ENCODE data around the gene DBNDD2. TPM values are rescaled to one million over a fixed set of nuclear protein-coding genes. Genes with fewer than 3 reads are reported as not detected.

Gene DBNDD2
- total RNA-seq, 1 donor from 2014 or later = 18.1 TPM

DNA sequence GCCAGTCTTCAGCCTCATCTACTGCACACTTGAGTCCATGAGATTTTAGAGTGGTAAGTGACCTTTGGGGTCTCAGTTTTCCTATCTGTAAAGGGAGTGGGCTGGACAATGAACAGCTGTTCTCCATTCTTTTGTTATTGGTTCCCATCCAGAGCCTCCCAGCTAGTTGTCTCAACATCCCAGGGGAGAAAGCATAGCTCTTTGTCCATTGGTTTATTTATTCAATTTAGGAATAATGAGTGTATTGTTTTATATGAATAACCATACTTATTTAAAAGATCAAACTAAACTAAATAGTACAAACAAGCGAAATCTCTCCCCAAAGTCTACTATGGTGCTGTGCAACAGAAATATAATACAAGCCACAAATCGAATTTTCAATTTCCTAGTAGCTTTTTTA, 21.5 kb downstream of the DBNDD2 start:
- H3K27ac Mint-ChIP-seq (ENCODE audit: unreplicated experiment) = no peak overlapping the region

DNA sequence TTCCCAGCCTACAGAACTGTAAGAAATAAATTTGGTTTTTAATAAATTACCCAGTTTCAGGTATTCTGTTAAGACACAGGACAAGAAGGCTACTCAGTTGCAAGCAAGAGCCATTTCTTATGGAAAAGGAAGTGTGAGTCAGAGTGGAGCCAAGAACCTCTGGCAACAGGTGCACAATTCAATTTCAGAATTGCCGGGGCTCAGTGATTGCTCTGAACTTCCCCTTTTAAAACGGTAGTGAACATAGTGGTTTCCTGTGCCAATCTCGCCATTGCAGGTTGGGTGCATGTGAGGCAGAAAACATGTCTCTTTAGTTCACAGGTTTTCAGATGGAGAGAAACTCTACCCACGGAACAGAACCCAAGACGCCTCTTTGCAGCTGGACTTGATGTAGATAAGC, 24.2 kb downstream of the DBNDD2 start:
- no peak overlapping the region for H3K4me3 Mint-ChIP-seq
- peaks cover 5% of the 10 kb centered on the region for H3K4me1 Mint-ChIP-seq
- peaks cover 2% of the 10 kb centered on the region for H3K36me3 Mint-ChIP-seq (ENCODE audit: low read depth)
- no peaks in the 10 kb centered on the region for H3K9me3 Mint-ChIP-seq
- DNase-seq (ENCODE audit: low read depth, low spot score) = no peak
- TF ChIP-seq, protein P1, sequence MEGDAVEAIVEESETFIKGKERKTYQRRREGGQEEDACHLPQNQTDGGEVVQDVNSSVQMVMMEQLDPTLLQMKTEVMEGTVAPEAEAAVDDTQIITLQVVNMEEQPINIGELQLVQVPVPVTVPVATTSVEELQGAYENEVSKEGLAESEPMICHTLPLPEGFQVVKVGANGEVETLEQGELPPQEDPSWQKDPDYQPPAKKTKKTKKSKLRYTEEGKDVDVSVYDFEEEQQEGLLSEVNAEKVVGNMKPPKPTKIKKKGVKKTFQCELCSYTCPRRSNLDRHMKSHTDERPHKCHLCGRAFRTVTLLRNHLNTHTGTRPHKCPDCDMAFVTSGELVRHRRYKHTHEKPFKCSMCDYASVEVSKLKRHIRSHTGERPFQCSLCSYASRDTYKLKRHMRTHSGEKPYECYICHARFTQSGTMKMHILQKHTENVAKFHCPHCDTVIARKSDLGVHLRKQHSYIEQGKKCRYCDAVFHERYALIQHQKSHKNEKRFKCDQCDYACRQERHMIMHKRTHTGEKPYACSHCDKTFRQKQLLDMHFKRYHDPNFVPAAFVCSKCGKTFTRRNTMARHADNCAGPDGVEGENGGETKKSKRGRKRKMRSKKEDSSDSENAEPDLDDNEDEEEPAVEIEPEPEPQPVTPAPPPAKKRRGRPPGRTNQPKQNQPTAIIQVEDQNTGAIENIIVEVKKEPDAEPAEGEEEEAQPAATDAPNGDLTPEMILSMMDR (conservative IDR thresholded peaks at IDR 0.05) = no peak
- H3K27ac Mint-ChIP-seq (ENCODE audit: unreplicated experiment) = no peak overlapping the region
- peaks cover 12% of the 10 kb centered on the region for H3K27me3 Mint-ChIP-seq (ENCODE audit: low read depth)

More for the DNA sequence above, 21.5 kb downstream of the DBNDD2 start:
- no peak overlapping the region for H3K4me3 Mint-ChIP-seq
- TF ChIP-seq, protein P1 (conservative IDR thresholded peaks at IDR 0.05) = no peak
- no peaks in the 10 kb centered on the region for H3K9me3 Mint-ChIP-seq
- peaks cover 5% of the 10 kb centered on the region for H3K4me1 Mint-ChIP-seq
- no peak for DNase-seq (ENCODE audit: low read depth, low spot score)
- H3K36me3 Mint-ChIP-seq (ENCODE audit: low read depth) = peaks cover 2% of the 10 kb centered on the region
- no peaks in the 10 kb centered on the region for H3K27me3 Mint-ChIP-seq (ENCODE audit: low read depth)

DNA sequence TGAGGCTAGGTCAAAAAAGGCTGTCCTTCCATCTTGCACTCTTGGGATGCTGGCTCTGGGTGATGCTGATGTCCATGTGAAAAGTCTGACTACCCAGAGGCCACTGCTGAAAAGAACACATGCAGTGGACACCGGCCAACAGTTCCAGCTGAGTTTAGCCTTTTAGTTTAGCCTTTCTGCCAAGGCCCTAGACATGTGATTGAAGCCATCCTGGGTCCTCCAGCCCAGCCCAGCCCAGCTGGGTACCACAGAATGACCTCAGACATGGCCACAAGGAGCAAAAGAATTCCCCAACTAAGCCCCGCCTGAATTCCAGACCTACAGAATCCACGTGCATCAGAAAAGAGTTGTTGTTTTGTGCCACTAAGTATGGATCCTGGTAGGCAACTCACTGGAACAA, 25.2 kb downstream of the DBNDD2 start:
- H3K36me3 Mint-ChIP-seq (ENCODE audit: low read depth) = peaks cover 2% of the 10 kb centered on the region
- DNase-seq (ENCODE audit: low read depth, low spot score) = no peak
- H3K9me3 Mint-ChIP-seq = no peaks in the 10 kb centered on the region
- H3K4me3 Mint-ChIP-seq = no peak overlapping the region
- TF ChIP-seq, protein P1 (conservative IDR thresholded peaks at IDR 0.05) = no peak
- H3K27me3 Mint-ChIP-seq (ENCODE audit: low read depth) = peaks cover 12% of the 10 kb centered on the region
- no peak overlapping the region for H3K27ac Mint-ChIP-seq (ENCODE audit: unreplicated experiment)
- H3K4me1 Mint-ChIP-seq = peaks cover 5% of the 10 kb centered on the region

DNA sequence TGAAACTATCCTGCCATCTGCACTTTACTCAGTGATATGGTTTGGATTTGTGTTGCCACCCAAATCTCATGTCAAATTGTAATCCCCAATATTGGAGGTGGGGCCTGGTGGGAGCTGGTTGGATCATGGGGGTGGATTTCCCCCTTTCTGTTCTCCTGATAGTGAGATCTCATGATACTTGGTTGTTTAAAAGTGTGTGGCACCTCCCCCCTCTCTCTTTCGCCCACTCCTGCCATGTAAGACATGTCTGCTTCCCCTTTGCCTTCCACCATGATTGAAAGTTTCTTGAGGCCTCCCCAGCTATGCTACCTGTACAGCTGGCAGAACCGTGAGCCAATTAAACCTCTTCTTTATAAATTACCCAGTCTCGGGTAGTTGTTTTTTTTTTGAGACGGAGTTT, 25.9 kb downstream of the DBNDD2 start:
- no peak for DNase-seq (ENCODE audit: low read depth, low spot score)
- Mint-ChIP-seq H3K27me3 (ENCODE audit: low read depth) (peaks cover 12% of the 10 kb centered on the region), H3K4me3 (no peak overlapping the region), H3K27ac (ENCODE audit: unreplicated experiment) (peak overlapping the region; percentile 57), H3K36me3 (ENCODE audit: low read depth) (peaks cover 2% of the 10 kb centered on the region), H3K4me1 (peaks cover 5% of the 10 kb centered on the region), H3K9me3 (no peaks in the 10 kb centered on the region)
- TF ChIP-seq, protein P1 (conservative IDR thresholded peaks at IDR 0.05) = no peak

DNA sequence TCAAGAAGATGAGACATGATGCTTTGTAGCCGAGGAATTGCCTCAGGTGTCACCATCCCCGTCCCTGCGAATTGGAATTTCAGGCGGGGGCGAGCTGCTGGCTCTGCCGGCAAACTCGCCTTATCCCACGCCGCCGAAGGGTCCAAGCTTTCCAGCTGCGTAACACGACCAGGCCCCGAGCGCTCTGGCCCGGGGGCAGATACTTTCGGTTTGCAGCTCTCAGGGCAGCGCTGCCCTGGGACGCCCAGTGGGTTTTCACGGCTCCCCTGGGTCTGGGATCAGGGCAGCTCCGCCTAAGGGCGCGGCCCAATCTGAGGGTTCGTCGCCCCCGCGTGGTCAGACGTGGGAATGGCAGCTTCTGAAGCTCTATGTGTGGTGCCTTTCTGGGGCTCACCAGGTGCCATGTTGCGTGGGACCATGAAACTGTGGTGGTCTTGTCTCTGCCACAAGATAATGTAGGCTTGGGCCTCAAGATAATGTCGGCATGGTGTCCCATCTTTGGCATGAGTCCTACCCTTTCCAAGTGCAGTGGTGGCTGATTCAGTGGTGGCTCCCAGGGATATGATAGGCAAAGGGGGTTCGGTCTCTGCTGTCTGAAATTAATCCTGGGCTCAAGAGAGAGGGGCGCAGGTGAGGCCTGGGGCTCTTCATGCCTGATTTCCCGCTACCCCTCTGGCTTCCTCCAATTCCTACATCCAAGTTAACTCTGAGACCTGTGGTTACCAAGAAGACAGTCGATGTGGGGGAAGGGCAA, 28.8 kb downstream of the DBNDD2 start:
- H3K27ac Mint-ChIP-seq (ENCODE audit: unreplicated experiment) = peak overlapping the region; percentile 78
- peaks cover 12% of the 10 kb centered on the region for H3K27me3 Mint-ChIP-seq (ENCODE audit: low read depth)
- TF ChIP-seq, protein P1 (conservative IDR thresholded peaks at IDR 0.05) = peak; percentile 96
- peak overlapping the region; percentile 87 for H3K4me3 Mint-ChIP-seq
- no peaks in the 10 kb centered on the region for H3K4me1 Mint-ChIP-seq
- H3K9me3 Mint-ChIP-seq = no peaks in the 10 kb centered on the region
- DNase-seq (ENCODE audit: low read depth, low spot score) = peak; percentile 85
- peaks cover 2% of the 10 kb centered on the region for H3K36me3 Mint-ChIP-seq (ENCODE audit: low read depth)

Measured in neural crest cell (in vitro differentiated cells).